HG03575 (cell line): ENCODE measurements around the gene TPGS1.

Source experiments
- ATAC-seq: cut with Tn5 transposase; IDR thresholded peaks from one replicate; pipeline ENCODE4 v1.9.1; 2021; ENCODE audit not compliant: unreplicated experiment, insufficient number of reproducible peaks, low FRiP score; ENCODE audit errors: extremely low read depth

The TPGS1 gene

DNA sequence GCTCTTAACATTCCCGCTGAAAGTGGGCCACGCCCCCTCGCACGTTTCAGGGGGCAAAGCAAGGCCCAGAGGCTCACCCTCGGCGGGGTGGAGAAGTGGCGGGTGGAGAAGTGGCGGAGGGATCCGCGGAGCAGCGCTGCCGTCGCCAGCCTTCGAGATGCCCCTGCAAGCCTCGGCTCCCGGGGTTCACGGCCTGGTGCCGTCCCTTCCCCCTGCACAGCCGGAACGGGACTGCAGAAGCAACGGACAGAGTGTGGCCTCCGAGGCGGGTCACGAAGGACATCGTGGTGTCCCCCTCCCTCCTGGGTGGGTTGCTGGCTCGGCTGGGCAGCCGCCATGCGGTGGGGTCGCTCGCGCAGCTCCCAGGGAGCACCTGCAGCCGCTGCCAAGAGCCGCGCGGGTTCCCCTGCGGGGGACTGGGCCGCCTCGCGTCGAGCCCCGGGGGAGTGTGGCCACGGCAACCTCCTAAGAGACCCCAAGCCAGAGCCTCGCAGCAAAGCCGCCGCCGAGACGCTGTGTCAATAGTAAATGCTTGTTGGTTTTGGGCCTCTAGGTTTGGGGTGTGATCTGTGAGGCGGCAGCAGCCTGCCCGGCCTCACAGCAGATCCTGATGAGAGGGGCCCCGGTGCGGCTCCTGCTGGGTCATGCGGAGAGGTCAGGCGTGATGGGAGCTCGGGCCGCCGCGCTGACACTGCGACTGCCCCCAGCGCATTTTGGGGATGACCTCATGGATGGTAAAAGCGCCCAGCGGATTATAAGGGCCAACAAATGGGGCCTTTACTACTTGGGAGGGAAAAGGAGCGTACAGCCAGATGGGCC lies 5.5 kb downstream of the TPGS1 start:
- ATAC-seq, result no peak

DNA sequence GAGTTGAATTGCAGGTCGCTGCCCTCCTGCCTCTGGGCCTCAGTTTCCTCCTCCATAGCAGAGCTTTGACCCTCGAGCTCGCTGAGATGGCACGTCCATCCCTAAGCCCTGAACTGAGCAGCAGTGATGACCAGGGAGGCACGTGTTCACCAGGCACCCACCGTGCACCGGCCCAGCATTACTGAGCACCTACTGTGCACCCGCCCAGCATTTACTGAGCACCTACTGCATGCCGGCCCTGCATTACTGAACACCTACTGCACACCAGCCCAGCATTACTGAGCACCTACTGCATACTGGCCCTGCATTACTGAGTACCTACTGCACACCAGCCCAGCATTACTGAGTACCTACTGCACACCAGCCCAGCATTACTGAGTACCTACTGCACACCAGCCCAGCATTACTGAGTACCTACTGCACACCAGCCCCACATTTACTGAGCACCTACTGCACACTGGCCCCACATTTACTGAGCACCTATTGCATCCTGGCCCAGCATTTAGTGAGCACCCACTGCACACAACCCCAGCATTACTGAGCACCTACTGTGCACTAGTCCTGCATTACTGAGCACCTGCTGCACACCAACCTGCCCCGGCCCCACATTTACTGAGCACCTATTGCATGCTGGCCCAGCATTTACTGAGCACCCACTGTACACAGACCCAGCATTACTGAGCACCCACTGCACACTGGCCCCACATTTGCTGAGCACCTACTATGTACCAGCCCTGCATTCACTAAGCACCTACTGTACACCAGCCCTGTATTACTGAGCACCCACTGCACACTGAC lies 6.3 kb downstream of the TPGS1 start:
- ATAC-seq, result no peak

DNA sequence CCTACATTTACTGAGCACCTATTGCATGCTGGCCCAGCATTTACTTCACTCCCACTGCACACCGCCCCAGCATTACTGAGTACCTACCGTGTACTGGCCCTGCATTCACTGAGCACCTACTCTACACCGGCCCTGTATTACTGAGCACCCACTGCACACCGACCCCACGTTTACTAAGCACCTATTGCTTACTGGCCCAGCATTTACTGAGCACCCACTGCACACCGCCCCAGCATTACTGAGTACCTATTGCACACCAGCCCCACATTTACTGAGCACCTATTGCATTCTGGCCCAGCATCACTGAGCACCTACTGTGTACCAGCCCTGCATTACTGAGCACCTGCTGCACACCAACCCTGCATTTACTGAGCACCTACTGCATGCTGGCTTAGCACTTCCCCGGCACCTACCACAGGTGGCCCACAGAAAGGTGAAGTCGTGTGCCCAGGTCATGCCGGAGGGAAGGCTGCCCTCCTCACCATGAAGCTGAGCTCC lies 6.9 kb downstream of the TPGS1 start:
- ATAC-seq, result no peak

GRCh38 chr19:517721-518597 lies 10.7 kb downstream of the TPGS1 start:
- ATAC-seq, result no peak

GRCh38 chr19:518598-519231 lies 11.4 kb downstream of the TPGS1 start:
- ATAC-seq, result no peak

DNA sequence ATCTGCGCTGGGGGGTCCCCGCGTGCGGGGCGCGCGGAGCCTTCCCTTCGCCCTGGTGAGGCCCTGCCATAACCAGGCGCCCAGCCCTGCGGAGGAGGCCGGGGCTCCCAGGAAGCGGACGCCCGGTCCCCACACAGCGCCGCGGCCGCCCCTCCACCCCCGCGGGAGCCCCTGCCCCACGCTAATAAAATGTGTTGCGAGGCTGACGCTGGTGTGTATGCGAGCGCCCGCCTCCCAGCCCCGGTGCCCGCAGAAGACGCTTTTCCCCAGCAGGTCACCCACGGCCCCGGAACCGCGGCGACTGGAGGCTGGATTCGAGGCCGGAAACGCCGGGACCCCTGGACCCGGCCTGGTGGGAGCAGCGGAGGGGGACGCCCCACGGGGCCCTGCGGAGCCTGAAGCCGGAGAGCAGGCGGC lies 12.2 kb downstream of the TPGS1 start:
- no peak for ATAC-seq

- ATAC-seq, result no peak
These were observed 15.4 kb downstream of the TPGS1 start for GRCh38 chr19:522726-523125.

DNA sequence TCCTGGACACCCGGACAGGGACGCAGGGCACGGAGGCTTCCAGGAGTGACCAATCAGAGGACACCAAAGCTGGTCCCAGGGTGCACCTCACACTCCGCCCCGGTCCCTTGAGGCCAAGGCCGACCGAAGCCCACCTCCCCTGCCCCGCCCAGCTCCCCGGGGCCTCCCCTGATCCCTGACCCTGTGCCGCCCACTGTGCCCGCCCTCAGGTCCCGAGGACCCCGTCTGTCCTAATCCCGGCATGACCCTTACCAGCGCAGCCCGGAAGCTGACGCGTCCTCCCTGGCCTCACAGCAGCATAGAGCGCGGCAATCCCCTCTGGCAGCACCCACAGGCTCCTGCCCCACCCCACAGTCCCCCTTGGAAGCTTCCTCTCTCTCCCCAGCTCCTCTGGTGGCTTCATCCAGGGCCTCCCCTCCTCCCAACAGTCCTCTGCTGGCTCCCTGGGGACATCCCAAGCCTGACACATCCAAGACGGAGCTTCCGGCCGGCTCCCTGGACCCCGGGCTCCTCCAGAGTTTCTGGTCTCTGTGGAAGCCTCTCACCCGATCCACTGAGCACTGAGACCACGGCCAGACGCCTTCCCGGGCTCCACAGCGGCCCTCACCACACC lies 16.9 kb downstream of the TPGS1 start:
- no peak for ATAC-seq

DNA sequence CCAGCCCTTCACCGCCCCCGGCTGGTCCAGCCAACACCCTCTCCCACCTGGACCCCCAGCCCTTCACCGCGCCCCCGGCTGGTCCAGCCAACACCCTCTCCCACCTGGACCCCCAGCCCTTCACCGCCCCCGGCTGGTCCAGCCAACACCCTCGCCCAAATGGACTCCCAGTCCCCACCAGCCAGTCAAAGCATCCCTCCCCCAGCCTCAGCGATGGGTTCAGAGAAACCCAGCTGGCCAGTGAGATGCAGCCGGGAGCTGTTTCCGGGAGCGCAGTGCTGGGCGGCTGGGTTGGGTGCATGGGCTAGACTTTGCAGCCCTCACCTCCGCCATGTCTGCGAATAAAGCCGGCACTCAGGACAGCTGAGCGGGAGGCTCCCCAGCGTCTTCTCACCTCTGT lies 17.7 kb downstream of the TPGS1 start:
- no peak for ATAC-seq

DNA sequence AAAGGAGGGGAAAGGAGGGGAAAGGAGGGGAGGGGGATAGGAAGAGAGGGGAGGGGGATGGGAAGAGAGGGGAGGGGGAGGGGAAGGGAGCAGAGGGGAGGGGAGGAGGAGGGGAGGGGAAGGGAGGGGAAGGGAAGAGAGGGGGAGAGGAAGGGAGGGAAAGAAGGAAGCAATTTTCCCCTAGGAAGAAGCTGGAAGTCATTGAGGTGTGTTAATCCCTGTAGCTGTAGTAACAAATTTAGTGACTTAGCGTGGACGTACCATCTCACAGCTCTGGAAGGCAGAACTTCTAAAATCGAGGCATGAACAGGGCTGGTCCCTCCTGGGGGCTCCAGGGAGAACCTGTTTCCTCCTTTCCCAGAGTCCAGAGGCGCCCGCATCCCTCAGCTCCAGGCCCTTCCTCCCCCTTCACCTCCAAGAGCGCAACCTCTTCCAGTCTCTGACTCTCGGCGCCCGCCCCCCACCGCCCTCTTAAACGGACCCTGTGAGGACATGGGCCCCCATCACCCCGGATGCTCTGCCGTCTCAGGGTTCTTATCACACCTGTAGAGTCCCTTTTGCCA lies 18.6 kb downstream of the TPGS1 start:
- no peak for ATAC-seq

- no peak for ATAC-seq
These were observed 23.1 kb downstream of the TPGS1 start for GRCh38 chr19:530134-531008.

DNA sequence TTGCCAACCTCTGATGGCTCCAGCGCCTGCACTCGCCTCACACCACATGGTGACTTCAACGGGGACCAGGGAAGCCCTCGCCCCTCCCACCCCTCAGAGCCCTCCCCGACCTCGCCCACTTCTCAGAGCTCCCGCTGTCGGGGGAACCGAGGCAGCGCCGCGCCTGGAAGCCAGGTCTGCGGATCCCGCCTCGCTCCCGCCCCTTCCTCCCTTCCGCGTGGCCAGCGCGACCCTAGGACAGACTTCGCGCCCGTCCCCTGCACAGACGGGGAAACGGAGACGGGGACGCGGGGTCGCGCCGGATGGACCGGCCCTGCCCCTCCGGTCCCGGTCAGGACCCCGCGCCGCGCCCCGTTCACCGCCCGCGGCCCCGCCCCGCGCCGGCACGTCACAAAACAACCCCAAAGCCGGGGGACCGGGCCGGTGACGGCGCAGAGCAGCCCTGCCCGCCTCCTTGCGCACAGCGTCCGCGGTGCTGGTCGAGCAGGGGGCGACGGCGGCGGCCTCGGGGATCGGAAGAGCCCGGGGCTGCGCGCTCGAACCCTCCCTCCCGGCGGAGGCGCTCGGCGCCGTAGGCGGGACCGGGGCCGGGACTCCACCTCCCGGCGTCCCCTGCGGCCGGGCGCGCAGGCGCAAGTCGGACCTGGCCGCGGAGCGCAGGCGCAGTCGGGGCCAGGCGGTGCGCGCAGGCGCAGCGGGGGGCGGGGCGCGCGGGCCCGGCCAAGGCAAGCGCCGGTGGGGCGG lies 23.9 kb downstream of the TPGS1 start:
- no peak for ATAC-seq

GRCh38 chr19:531753-532560 lies 24.7 kb downstream of the TPGS1 start, which contains the start of gene CDC34:
CDC34 (plus strand) TSS chr19:531760; CDS start chr19:531932, 172 bp downstream.
- ATAC-seq, result no peak

GRCh38 chr19:532561-533363 lies 25.5 kb downstream of the TPGS1 start:
- no peak for ATAC-seq
